Loucy (cell line): ENCODE data around the gene SSTR1.

Source experiments
- EZH2phosphoT487 ChIP-seq: fragments of 200-600 bp; IDR thresholded peaks from 2 replicates; pipeline ENCODE4 v1.6.1; 2018; ENCODE audit warnings: antibody characterized with exemption, mild to moderate bottlenecking, moderate library complexity, borderline replicate concordance
- TF ChIP-seq, protein P1 (sequence below): fragments of 200-600 bp; sonication (generic); conservative IDR thresholded peaks from 2 replicates; pipeline ENCODE4 v1.5.1; 2014; ENCODE audit warnings: mild to moderate bottlenecking, antibody characterized with exemption, low read length

DNA sequence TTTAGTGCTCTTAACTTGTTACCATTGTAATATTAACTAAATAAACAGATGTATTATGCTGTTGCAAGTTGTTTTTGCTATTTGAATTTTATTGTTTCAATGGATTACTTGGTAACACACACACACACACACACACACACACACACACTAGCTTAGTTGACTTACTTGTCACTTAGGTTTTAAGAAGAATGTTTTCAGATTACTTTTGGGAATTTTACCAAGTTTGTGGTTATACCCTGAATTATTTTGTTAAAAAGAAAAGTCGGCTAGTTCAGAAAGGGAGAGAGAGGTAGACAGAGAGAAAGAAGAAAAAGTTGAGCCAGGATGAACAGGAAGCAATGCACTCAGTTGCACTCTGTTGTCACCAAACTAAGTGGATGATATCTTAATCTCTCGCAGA lies 5.3 kb downstream of the SSTR1 start:
- TF ChIP-seq, protein P1, sequence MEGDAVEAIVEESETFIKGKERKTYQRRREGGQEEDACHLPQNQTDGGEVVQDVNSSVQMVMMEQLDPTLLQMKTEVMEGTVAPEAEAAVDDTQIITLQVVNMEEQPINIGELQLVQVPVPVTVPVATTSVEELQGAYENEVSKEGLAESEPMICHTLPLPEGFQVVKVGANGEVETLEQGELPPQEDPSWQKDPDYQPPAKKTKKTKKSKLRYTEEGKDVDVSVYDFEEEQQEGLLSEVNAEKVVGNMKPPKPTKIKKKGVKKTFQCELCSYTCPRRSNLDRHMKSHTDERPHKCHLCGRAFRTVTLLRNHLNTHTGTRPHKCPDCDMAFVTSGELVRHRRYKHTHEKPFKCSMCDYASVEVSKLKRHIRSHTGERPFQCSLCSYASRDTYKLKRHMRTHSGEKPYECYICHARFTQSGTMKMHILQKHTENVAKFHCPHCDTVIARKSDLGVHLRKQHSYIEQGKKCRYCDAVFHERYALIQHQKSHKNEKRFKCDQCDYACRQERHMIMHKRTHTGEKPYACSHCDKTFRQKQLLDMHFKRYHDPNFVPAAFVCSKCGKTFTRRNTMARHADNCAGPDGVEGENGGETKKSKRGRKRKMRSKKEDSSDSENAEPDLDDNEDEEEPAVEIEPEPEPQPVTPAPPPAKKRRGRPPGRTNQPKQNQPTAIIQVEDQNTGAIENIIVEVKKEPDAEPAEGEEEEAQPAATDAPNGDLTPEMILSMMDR, result no peak
- no peak for TF ChIP-seq EZH2phosphoT487
